GM18508 (cell line): Measurements from ENCODE around the gene KDM1A.

Source experiments
- ATAC-seq: cut with Tn5 transposase; IDR thresholded peaks from one replicate; pipeline ENCODE4 v1.9.1; 2021; ENCODE audit warnings: moderate number of reproducible peaks; ENCODE audit not compliant: insufficient read depth, unreplicated experiment

KDM1A gene

DNA sequence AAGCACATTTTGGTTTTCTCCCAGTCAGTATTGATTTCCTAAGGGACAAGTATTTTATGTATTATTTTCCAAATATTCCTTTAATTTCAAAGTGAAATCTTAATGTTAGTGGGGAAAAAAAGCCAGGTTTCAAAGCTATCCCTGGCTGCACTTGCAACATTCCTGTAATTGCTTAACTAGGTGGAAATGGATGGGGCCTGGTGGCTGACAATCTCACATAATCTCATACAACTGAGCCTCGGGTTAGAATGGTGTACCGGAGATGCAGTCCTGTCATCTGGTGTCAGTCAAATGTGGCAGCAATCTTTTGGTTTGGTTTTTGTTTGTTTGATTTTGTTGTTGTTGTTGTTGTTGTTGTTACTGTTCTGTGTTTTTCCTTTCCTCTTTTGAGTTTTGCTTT is 46.1 kb downstream of the KDM1A start:
- ATAC-seq: no peak

- no peak for ATAC-seq
Measured at GRCh38 chr1:23066075-23066474, 46.8 kb downstream of the KDM1A start.

DNA sequence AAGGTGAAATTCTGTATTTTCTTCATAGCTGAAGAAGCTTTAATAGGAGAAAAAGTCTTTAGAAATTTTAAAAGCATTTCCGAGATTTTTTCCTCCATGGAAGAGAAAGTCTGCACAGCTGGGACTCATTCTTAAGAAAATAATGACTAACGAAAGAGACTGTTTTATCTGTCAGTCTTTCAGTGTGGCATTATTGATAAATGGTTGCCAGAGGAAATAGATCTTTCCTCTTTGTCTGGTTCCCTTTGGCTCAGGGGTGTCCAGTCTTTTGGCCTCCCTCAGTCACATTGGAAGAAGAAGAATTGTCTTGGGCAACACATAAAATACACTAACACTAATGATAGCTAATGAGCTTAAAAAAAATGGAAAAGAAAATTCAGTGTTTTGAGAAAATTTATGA is 49.9 kb downstream of the KDM1A start:
- ATAC-seq: no peak

- no peak for ATAC-seq
Measured at GRCh38 chr1:23069675-23070074, 50.4 kb downstream of the KDM1A start.

DNA sequence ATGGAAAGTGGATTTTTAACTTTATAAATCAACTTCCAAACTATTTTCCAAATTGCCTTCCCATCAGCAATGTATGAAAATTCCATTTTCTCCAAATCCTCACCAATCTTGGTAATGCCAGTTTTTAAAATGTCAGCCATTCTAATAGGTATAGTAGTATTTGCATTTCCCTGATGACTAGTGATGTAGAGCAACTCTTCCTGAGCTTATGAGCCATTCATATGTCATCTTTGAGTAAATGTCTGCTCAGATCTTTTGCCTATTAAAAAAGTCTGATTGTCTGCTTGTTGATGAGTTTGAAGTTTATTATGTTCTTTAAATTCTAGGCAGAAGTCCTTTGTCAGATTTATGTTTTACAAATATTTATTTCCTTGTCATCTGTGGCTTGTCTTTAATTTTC is 54.7 kb downstream of the KDM1A start:
- ATAC-seq: no peak

DNA sequence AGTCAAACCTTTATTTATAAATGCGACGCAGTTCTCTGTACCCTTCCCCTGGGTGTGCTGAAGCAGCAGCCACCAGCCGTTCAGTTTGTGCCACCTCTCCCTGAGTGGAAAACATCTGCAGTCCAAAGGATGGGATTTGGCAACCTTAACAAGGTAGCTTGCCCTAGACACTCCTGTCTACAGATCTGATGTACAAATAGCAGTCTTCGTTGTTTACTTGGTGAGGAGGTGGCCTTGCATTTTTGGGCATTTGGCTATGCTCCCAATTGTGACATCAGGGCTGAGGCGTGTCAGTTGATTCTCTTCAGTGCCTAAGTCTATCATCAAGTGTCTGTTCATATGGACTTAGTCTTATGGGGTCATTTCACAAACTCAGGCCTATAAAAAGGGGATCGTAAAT is 59.8 kb downstream of the KDM1A start:
- ATAC-seq: no peak

DNA sequence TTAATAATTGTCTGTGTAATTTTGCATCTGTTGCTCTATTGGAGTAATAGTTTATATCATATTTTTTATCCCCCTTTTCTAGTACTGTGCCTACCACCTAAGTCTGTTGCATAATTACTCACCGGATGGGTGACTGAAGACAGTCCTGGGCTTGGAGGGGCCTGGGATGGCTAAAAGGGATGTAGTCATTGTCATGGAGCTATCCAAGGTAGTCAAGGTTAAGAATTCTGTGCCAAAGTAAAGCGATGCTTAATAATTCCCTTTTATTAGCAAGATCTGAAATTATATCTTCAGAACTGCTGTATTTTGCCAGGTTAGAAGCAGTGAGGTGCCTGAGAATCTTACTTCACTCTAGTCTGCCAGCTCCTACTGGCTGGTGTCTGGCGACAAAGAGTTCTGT is 61.6 kb downstream of the KDM1A start:
- ATAC-seq: no peak

- no peak for ATAC-seq
Measured at GRCh38 chr1:23081376-23081775, 62.1 kb downstream of the KDM1A start.

DNA sequence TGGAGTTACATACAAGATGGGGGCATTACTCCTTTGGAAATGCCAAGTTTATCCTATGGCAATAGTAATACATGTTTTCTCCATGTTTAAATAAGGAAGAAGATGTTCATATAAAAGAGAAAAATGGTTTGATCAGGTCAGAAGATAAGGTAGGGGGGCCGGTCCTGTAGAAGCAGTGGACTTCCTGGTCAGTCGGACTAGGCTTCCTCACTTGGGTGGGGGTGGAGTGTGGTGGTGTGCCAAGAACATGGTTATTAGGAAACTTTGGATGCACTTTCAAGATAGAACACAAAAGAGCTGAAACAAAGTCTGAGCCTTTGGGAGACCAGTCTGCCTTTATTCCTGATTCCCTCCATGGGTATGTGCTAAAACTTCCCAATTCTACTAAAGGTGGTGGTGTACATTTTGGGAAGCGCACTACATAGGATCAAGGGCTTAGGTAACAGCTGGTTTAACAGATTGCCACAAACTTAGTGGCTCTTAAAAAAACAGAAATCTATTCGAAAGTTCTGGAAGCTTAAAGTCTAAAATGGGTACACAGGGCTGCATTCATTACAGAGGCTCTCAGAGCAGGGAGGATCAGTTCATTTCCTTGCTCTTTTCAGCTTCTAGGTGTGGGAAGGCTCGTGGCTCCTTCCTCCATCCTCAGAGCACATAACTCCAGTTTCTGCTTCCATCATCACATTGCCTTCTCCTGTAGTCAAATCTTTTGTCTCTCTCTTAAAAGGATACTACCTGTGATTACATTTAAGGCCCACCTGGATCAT is 64.6 kb downstream of the KDM1A start:
- ATAC-seq: no peak

GRCh38 chr1:23084880-23085279 is 65.6 kb downstream of the KDM1A start:
- no peak for ATAC-seq

DNA sequence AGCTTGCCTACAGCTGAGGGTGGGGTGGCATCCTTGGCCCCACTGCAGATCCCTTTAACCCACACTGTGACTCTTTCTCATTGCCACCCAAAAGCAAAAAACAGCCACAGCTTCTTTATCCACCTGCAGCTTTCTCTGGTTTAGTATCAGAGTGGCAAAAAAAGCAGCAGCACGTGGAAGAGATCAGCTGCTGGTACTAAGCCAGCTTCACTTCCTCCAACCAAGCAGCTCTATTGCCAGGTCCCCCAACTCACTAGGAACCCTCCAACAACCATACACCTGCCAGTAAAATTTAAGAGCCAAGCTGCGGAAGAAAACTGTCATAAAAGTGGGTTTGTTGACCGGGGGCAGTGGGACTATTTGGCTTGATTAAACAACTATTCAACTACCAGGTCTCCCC is 66.4 kb downstream of the KDM1A start:
- ATAC-seq: no peak

- ATAC-seq: no peak
Measured at GRCh38 chr1:23088027-23088426, 68.8 kb downstream of the KDM1A start.

DNA sequence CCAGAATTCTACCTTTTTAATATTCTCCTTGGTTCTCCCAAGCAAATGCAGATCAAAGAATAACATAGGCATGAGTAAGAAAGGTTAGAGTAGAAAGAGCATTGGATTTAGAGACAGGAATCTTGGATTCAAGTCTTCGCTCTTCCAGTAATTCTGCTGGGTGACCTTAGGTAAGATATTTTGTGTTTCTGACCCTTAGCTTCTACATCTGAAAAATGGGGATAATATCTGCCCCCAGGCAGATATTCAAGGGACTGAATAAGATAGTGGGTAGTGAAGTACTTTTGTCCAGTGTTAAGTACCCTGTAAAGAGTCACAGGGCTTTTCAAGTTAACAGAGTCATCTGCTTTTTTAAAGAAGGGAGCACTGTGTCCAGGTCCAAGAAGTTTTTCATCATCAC is 70.8 kb downstream of the KDM1A start:
- ATAC-seq: no peak

GRCh38 chr1:23091545-23091944 is 72.3 kb downstream of the KDM1A start:
- ATAC-seq: no peak

DNA sequence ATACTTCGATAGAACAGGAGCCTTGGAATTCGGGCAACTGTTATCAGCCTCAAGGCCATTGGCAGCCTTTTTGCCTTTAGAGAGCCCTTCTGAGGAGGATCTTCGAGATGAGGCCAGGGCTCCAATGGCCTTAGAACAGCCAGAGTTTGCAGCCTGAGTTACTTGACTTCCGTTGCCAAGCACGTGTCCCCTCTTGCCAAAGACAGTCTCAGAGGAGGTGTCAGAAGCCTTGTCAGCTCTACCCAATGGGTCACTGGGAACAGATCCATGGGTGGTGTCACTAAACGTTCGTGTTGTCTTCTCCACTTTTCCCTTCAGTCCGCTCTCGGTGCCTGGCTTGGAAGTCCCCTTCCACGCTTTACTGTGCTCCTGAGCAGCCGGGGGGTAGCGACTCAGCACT is 73.2 kb downstream of the KDM1A start:
- ATAC-seq: no peak

DNA sequence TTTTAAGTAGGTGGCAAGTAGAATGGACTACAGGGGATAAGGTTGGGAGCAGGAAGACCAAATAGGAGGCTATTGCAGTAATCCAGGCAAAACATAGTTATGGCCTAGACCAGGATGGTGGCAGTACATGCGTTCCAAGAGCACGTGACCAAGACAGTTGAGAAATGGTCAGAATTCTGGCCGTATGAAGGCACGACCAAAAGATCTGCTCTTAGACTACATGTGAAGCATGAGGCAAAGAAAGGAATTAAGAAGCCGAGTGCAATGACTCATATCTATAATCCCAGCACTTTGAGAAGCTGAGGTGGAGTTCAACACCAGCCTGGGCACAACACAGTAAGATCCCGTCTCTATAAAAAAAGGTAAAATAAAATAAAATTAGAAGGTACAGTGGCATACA is 78.0 kb downstream of the KDM1A start:
- ATAC-seq: no peak

- no peak for ATAC-seq
Measured at GRCh38 chr1:23098463-23099170, 79.3 kb downstream of the KDM1A start.

DNA sequence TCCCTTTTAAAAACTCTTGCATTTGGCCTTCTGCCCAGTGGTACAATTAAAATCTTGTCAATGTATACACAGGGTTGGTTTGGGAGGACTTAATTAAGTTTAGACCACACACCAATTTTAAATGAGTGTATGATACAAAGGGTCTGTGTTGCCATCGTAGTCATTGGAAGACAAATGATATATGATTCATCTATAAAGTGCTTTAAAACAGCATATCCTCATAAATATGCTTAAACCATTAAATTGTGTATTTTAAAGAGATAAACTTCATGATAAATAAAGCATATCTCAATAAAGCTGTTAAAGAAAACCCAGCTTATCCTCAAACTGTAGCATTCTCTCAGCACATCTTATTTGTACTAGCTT is 79.9 kb downstream of the KDM1A start:
- ATAC-seq: no peak

DNA sequence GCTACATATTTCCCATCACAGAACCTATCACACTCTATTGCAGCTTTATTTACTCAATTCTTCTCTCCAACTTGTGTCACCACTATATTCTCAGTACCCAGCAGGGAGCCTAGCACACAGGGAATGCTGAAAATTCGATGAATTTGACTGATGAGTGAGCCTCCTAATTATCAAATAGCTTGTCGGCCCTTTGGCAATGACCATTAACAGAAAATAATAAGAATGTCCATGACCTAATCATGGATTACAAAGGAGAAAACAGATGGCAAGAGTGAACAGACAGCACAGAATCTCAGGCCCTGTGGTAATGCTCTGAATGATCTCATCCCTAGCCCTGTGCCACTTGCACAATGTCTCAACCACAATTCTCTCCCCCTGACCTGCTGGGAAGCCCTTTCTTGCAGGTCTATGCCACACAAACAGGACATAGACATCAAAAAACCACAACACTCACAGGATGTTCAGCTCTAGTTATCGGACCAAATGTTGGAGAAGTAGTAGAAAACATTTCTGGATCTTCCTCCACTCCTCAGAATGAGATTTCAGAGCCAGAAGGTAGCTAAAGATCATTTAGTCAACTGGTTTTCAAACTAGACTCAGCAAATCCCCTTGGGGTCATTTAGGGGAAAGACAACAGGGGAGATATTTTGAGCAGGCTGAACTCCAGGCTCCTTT is 80.9 kb downstream of the KDM1A start:
- ATAC-seq: no peak

DNA sequence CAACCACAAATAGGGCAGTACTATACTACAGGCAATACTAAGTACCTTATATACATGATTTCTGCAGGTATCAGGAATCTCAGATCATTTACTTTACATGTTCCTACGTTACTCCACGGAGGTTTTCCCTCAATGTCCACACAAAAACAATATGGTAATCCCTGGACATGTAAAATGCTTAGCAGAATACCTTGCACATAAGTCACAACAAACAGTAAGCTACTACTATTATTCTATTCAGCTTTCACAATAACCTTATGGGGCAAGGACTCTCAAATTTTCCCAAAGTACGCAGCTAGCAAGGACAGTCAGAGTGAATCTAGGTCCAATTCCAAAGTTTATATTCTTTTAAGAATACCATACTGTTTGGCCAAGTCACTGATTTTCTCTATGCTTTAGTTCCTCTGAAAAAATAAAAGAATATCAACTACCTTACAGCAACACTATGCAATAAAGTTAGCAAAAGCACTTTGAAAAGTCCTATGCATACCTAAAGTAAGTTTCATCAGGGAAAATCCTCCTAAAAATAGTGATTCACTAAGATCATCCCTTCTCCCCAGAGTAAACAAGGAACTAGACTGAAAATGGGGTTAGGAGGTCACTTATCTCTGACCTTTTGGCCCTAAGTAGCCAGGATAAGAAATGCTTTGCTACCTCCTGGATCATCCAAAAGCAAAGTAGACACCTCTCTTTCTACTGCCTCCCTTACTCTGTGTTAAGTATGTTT is 82.0 kb downstream of the KDM1A start:
- no peak for ATAC-seq

DNA sequence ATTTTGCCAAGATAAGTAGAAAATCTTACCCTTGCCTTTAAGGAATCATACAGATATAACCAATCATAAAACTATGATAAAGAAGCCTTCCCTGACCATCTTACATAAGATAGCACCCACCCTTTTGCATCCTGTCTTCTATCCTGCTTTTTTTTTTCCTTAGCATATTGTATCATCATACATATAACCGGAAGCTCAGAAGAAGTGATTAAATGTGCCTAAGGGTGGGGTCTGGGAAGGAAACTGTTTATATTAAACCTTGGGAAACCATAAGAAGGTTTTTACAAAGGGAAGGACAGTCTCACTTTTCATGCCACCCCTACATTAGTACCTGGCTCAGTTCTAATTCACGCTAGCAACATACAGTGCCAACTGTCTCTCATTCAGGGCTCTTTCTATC is 82.6 kb downstream of the KDM1A start:
- no peak for ATAC-seq
